Measurements from ENCODE around the gene LRRC51. TPM values are rescaled to one million over a fixed set of nuclear protein-coding genes. Genes with fewer than 3 reads are reported as not detected.

The LRRC51 gene
- total and polyA plus RNA-seq, 3 donors from 2014 or later: 50.8 to 200 (median 84.6) TPM

- no peaks in the 10 kb centered on the region for H3K9me3 ChIP-seq
- TF ChIP-seq CTCF (IDR thresholded peaks at IDR 0.05) (no peak), POLR2A (IDR thresholded peaks at IDR 0.05) (no peak)
- H3K27me3 ChIP-seq: no peaks in the 10 kb centered on the region
- 67 to 73% methylated on average over 6 of the region's 6 CpGs for WGBS, 2 donors
- no peaks in the 10 kb centered on the region for H3K4me1 ChIP-seq
- H3K27ac ChIP-seq: no peak overlapping the region
- intact Hi-C loops (cut with DNase I; ENCODE audit: low total_unique reads): no loop called here
- no peak for DNase-seq
- H3K36me3 ChIP-seq (ENCODE audit: low read depth, missing control alignments): no peaks in the 10 kb centered on the region
- H3K4me3 ChIP-seq: no peak overlapping the region
These were observed 38.5 kb downstream of the LRRC51 start for GRCh38 chr11:72119198-72119597.

DNA sequence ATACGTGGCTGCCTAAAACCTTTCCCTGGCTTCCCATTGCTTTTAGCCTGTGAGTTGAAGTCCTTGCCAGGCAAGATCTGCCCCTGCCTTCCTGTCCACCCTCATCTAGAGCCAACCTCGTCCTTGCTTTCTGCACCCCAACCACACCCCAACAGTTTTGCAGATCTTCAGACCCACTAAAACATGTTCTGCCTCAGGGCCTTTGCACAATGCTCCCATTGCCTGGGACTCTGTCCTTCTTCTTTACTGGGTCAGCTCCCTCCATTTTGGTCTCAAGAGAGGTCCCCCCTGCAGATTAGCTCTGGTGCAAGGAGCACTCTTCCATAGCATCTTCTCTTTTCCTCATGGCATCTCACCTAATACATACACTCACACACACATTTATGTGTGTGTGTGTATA, 40.3 kb downstream of the LRRC51 start:
- H3K27ac ChIP-seq: no peak overlapping the region
- H3K4me1 ChIP-seq: no peaks in the 10 kb centered on the region
- no peaks in the 10 kb centered on the region for H3K27me3 ChIP-seq
- 76 to 89% methylated on average over 2 of the region's 2 CpGs for WGBS, 2 donors
- intact Hi-C loops (cut with DNase I; ENCODE audit: low total_unique reads): no loop called here
- H3K9me3 ChIP-seq: no peaks in the 10 kb centered on the region
- no peak for TF ChIP-seq POLR2A (IDR thresholded peaks at IDR 0.05)
- no peak for TF ChIP-seq CTCF (IDR thresholded peaks at IDR 0.05)
- no peak for DNase-seq
- no peak overlapping the region for H3K4me3 ChIP-seq
- no peaks in the 10 kb centered on the region for H3K36me3 ChIP-seq (ENCODE audit: low read depth, missing control alignments)

DNA sequence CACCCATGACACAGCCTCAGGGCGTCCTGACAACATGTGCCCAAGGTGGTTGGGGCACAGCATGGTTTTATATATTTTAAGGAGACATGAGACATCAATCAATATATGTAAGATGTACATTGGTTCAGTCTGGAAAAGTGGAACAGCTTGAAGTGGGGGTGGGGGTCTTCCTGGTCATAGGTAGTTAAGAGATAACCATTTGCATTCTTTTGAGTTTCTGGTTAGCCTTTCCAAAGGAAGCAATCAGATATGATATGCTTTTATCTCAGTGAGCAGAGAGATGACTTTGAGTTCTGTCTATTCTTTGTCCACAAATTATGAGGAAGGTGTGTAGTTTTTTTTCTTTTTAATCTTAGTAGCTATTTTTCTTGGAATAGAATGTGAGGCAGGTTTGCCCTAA, 42.0 kb downstream of the LRRC51 start:
- Histone ChIP-seq H3K27ac (no peak overlapping the region), H3K4me3 (no peak overlapping the region), H3K36me3 (ENCODE audit: low read depth, missing control alignments) (no peaks in the 10 kb centered on the region), H3K9me3 (no peaks in the 10 kb centered on the region), H3K4me1 (no peaks in the 10 kb centered on the region), H3K27me3 (no peaks in the 10 kb centered on the region)
- 90 to 92% methylated on average over 1 of the region's 1 CpG for WGBS, 2 donors
- intact Hi-C loops (cut with DNase I; ENCODE audit: low total_unique reads): no loop called here
- no peak for DNase-seq
- TF ChIP-seq POLR2A (IDR thresholded peaks at IDR 0.05) (no peak), CTCF (IDR thresholded peaks at IDR 0.05) (no peak)

DNA sequence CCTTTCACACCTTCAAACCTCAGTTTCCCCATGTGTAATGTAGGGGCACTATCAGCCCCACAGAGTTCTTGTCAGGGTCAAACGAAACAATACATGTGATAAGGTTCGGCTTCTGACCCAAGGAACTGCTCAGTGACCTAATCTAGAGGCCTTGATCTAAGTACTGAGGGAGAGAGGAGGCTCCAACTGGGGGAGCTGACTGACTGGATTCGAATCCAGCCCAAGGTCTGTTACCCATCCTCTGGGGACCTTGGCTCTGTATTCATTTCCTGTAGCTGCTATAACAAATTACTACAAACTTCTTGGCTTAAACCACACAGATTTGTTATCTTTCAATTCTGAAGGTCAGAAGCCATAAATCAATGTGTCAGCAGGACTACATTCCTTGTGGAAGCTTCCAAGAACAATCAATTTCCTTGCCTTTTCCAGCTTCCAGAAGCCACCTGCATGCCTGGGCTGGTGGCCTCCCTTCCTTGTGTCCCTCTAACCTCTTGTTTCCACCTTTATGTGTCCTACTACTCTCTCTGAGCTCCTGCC, 42.5 kb downstream of the LRRC51 start:
- intact Hi-C loops (cut with DNase I; ENCODE audit: low total_unique reads): no loop called here
- Histone ChIP-seq H3K27me3 (no peaks in the 10 kb centered on the region), H3K36me3 (ENCODE audit: low read depth, missing control alignments) (no peaks in the 10 kb centered on the region), H3K27ac (no peak overlapping the region), H3K4me1 (no peaks in the 10 kb centered on the region), H3K4me3 (no peak overlapping the region), H3K9me3 (no peaks in the 10 kb centered on the region)
- no peak for DNase-seq
- WGBS, 2 donors: 40 to 48% methylated on average over 3 of the region's 3 CpGs
- TF ChIP-seq POLR2A (IDR thresholded peaks at IDR 0.05) (no peak), CTCF (IDR thresholded peaks at IDR 0.05) (no peak)

- TF ChIP-seq CTCF (IDR thresholded peaks at IDR 0.05) (no peak), POLR2A (IDR thresholded peaks at IDR 0.05) (no peak)
- no peaks in the 10 kb centered on the region for H3K4me1 ChIP-seq
- H3K9me3 ChIP-seq: no peaks in the 10 kb centered on the region
- no peak overlapping the region for H3K27ac ChIP-seq
- no peaks in the 10 kb centered on the region for H3K36me3 ChIP-seq (ENCODE audit: low read depth, missing control alignments)
- intact Hi-C loops (cut with DNase I; ENCODE audit: low total_unique reads): no loop called here
- no peaks in the 10 kb centered on the region for H3K27me3 ChIP-seq
- DNase-seq: no peak
- WGBS, 2 donors: 90 to 98% methylated on average over 2 to 6 of the region's 6 CpGs
- no peak overlapping the region for H3K4me3 ChIP-seq
These were observed 43.4 kb downstream of the LRRC51 start for GRCh38 chr11:72124046-72124445.

Data from testis (tissue), 3 donors.